ENCODE results near the gene SYNPR.

Gene SYNPR

GRCh38 chr3:63344661-63345060 is 66.6 kb downstream of the SYNPR start:
- no peak for ATAC-seq
- TF ChIP-seq PATZ1 (CRISPR knock-in tag; IDR thresholded peaks at IDR 0.05; ENCODE audit: borderline replicate concordance) (no peak), RARB (CRISPR knock-in tag; IDR thresholded peaks at IDR 0.05) (no peak), TCF4 (CRISPR knock-in tag; IDR thresholded peaks at IDR 0.05; ENCODE audit: borderline replicate concordance) (no peak), POU6F1 (CRISPR knock-in tag; IDR thresholded peaks at IDR 0.05; ENCODE audit: borderline replicate concordance, low read depth) (no peak), ESRRG (CRISPR knock-in tag; IDR thresholded peaks at IDR 0.05) (no peak), CSDC2 (CRISPR knock-in tag; IDR thresholded peaks at IDR 0.05) (no peak), ZNF565 (CRISPR knock-in tag; conservative IDR thresholded peaks at IDR 0.05; ENCODE audit: low read depth) (no peak), OSR1 (CRISPR knock-in tag; IDR thresholded peaks at IDR 0.05) (no peak), TOX (CRISPR knock-in tag; IDR thresholded peaks at IDR 0.05; ENCODE audit: borderline replicate concordance) (no peak), TSHZ2 (CRISPR knock-in tag; IDR thresholded peaks at IDR 0.05) (no peak), ZC3H10 (CRISPR knock-in tag; IDR thresholded peaks at IDR 0.05) (no peak), CSRNP3 (CRISPR knock-in tag; IDR thresholded peaks at IDR 0.05) (no peak), ZFP30 (CRISPR knock-in tag; IDR thresholded peaks at IDR 0.05) (no peak), ZFP3 (CRISPR knock-in tag; IDR thresholded peaks at IDR 0.05) (no peak), ZNF8 (CRISPR knock-in tag; IDR thresholded peaks at IDR 0.05) (no peak), ZNF70 (CRISPR knock-in tag; IDR thresholded peaks at IDR 0.05) (no peak), PPARA (CRISPR knock-in tag; IDR thresholded peaks at IDR 0.05; ENCODE audit: borderline replicate concordance) (no peak)

GRCh38 chr3:63349583-63350573 is 71.8 kb downstream of the SYNPR start:
- TF ChIP-seq CSRNP3 (CRISPR knock-in tag; IDR thresholded peaks at IDR 0.05) (no peak), TSHZ2 (CRISPR knock-in tag; IDR thresholded peaks at IDR 0.05) (no peak), CREB5 (CRISPR knock-in tag; IDR thresholded peaks at IDR 0.05; ENCODE audit: low read depth) (no peak), POU6F1 (CRISPR knock-in tag; IDR thresholded peaks at IDR 0.05; ENCODE audit: borderline replicate concordance, low read depth) (no peak), ZFP30 (CRISPR knock-in tag; IDR thresholded peaks at IDR 0.05) (no peak), ZC3H10 (CRISPR knock-in tag; IDR thresholded peaks at IDR 0.05) (no peak), TCF4 (CRISPR knock-in tag; IDR thresholded peaks at IDR 0.05; ENCODE audit: borderline replicate concordance) (no peak), ZNF70 (CRISPR knock-in tag; IDR thresholded peaks at IDR 0.05) (no peak), OSR1 (CRISPR knock-in tag; IDR thresholded peaks at IDR 0.05) (no peak), CSDC2 (CRISPR knock-in tag; IDR thresholded peaks at IDR 0.05) (no peak), TOX (CRISPR knock-in tag; IDR thresholded peaks at IDR 0.05; ENCODE audit: borderline replicate concordance) (no peak), ESRRG (CRISPR knock-in tag; IDR thresholded peaks at IDR 0.05) (no peak), SNAI2 (CRISPR knock-in tag; IDR thresholded peaks at IDR 0.05) (no peak), PPARA (CRISPR knock-in tag; IDR thresholded peaks at IDR 0.05; ENCODE audit: borderline replicate concordance) (no peak)
- ATAC-seq = peak; percentile 79

Data from SK-N-SH treated with all-trans-retinoic acid at 6 μM for 48 hours (cell line).